ENCODE data around the gene MYO18B. TPM values are rescaled to one million over a fixed set of nuclear protein-coding genes. Genes with fewer than 3 reads are reported as not detected.

Gene MYO18B
- total and polyA plus RNA-seq, 7 experiments from 2014 or later = 0.22 to 0.97 (median 0.42) TPM; not detected in 2

DNA sequence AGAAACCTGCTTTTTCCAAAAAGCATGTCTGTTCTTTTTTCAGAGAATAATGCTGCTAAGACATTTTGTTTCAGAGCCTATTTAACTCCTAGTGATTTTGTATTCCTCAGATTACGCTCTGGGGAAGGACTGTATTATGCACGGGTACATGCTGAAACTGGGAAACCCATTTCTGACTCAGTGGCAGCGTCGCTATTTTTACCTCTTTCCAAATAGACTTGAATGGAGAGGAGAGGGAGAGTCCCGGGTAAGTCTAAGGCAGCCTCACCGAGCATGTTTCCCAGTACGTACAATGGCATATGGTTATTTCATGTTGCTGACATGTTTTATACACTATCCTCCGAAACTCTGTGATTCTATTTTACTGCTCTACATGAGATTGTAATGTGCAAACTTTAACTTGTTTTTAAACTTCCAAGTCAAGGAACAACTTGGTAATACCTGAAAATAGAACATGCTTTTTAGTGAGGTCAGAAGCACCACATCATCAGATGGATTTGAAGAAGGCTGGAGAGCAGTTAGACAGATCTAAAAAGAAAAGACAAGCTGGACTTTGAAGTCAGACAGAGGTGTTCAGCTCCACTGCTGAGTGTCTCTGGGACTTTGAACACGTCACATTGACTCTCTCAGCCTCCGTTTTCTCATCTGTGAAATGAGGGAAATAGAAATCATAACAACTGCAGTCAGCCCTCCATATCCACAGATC lies 23.7 kb upstream of the MYO18B start:
- DNase-seq = no peak
- H3K9me3 Mint-ChIP-seq = no peaks in the 10 kb centered on the region
- Histone ChIP-seq H3K4me1 (ENCODE audit: control insufficient read depth in 2 of 2, insufficient read depth in 2 of 2, low read length in 2 of 2) (no peaks in the 10 kb centered on the region), H3K36me3 (ENCODE audit: control insufficient read depth in 2 of 3, insufficient read depth in 3 of 3, low read length in 3 of 3) (no peaks in the 10 kb centered on the region), H3K9me3 (ENCODE audit: control insufficient read depth in 2 of 3, low read length in 3 of 3) (no peaks in the 10 kb centered on the region), H3K27ac (ENCODE audit: low read depth, low read length) (no peak overlapping the region), H3K27me3 (ENCODE audit: control insufficient read depth in 2 of 2, insufficient read depth in 2 of 2, low read length in 2 of 2) (no peaks in the 10 kb centered on the region), H3K4me3 (ENCODE audit: low read length) (no peak overlapping the region)
- H3K4me3 Mint-ChIP-seq = no peak overlapping the region
- H3K36me3 Mint-ChIP-seq = peaks cover 0 to 43% (median 4%) of the 10 kb centered on the region in 5 donors
- intact Hi-C loops (cut with micrococcal nuclease) = no loop called here
- ChIA-PET POLR2A (no interaction called here), CTCF (no interaction called here)
- peaks cover 0 to 27% (median 0%) of the 10 kb centered on the region in 7 donors for H3K4me1 Mint-ChIP-seq
- ATAC-seq = no peak
- no peaks in the 10 kb centered on the region for H3K27me3 Mint-ChIP-seq
- H3K27ac Mint-ChIP-seq = no peak overlapping the region

DNA sequence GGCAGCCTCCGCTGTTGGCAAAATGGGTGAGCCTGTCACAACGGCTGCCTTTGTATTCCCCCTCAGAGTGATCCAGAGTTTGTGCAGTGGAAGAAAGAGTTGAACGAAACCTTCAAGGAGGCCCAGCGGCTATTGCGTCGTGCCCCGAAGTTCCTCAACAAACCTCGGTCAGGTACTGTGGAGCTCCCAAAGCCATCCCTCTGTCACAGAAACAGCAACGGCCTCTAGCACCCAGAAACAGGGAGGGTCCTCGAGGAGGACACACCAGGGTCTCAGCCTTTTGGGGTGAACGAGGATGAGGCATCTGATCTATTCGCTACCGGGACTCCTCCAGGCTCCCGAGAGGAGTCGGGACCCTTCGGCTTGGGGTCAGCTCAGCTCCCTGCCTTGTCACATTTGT lies 19.8 kb upstream of the MYO18B start:
- H3K4me1 ChIP-seq (ENCODE audit: control insufficient read depth in 2 of 2, insufficient read depth in 2 of 2, low read length in 2 of 2) = no peaks in the 10 kb centered on the region
- no peak for ATAC-seq
- Mint-ChIP-seq H3K27me3 (peaks cover 0 to 3% (median 0%) of the 10 kb centered on the region in 5 donors), H3K4me1 (peaks cover 0 to 28% (median 0%) of the 10 kb centered on the region in 7 donors), H3K4me3 (no peak overlapping the region), H3K36me3 (peaks cover 0 to 33% (median 0%) of the 10 kb centered on the region in 5 donors), H3K9me3 (no peaks in the 10 kb centered on the region), H3K27ac (no peak overlapping the region)
- POLR2A ChIA-PET = no interaction called here
- intact Hi-C loops (cut with micrococcal nuclease) = no loop called here
- no peak overlapping the region for H3K4me3 ChIP-seq (ENCODE audit: low read length)
- H3K9me3 ChIP-seq (ENCODE audit: control insufficient read depth in 2 of 3, low read length in 3 of 3) = no peaks in the 10 kb centered on the region
- no peak for DNase-seq
- H3K27ac ChIP-seq (ENCODE audit: low read depth, low read length) = no peak overlapping the region
- H3K27me3 ChIP-seq (ENCODE audit: control insufficient read depth in 2 of 2, insufficient read depth in 2 of 2, low read length in 2 of 2) = no peaks in the 10 kb centered on the region
- no peaks in the 10 kb centered on the region for H3K36me3 ChIP-seq (ENCODE audit: control insufficient read depth in 2 of 3, insufficient read depth in 3 of 3, low read length in 3 of 3)
- CTCF ChIA-PET = no interaction called here

DNA sequence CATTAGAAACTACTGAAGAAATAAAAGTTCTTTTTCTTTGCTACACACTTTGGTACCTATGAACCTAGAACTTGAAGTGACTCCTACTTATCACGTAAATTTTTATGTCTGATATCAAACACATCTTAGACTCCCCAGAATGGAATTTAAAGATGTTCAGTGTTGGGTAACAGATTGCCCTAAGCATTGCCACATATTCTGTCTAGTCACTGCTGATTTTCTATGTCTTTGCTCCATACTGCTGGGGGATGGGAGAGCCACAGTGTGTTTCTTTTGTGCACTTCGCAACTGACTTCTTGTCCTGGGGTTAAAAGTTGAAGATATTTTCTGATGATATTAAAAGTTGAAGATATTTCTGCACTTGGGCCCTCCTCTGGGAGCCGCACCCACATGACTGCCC lies 19.4 kb upstream of the MYO18B start:
- Histone ChIP-seq H3K27me3 (ENCODE audit: control insufficient read depth in 2 of 2, insufficient read depth in 2 of 2, low read length in 2 of 2) (no peaks in the 10 kb centered on the region), H3K27ac (ENCODE audit: low read depth, low read length) (no peak overlapping the region), H3K9me3 (ENCODE audit: control insufficient read depth in 2 of 3, low read length in 3 of 3) (no peaks in the 10 kb centered on the region), H3K36me3 (ENCODE audit: control insufficient read depth in 2 of 3, insufficient read depth in 3 of 3, low read length in 3 of 3) (no peaks in the 10 kb centered on the region), H3K4me1 (ENCODE audit: control insufficient read depth in 2 of 2, insufficient read depth in 2 of 2, low read length in 2 of 2) (no peaks in the 10 kb centered on the region), H3K4me3 (ENCODE audit: low read length) (no peak overlapping the region)
- Mint-ChIP-seq H3K9me3 (no peaks in the 10 kb centered on the region), H3K4me1 (peaks cover 0 to 24% (median 0%) of the 10 kb centered on the region in 7 donors), H3K27me3 (peaks cover 0 to 3% (median 0%) of the 10 kb centered on the region in 5 donors), H3K4me3 (no peak overlapping the region), H3K27ac (no peak overlapping the region), H3K36me3 (peaks cover 0 to 30% (median 0%) of the 10 kb centered on the region in 5 donors)
- ATAC-seq (no peak), DNase-seq (no peak)
- ChIA-PET POLR2A (no interaction called here), CTCF (no interaction called here)
- intact Hi-C loops (cut with micrococcal nuclease) = no loop called here

DNA sequence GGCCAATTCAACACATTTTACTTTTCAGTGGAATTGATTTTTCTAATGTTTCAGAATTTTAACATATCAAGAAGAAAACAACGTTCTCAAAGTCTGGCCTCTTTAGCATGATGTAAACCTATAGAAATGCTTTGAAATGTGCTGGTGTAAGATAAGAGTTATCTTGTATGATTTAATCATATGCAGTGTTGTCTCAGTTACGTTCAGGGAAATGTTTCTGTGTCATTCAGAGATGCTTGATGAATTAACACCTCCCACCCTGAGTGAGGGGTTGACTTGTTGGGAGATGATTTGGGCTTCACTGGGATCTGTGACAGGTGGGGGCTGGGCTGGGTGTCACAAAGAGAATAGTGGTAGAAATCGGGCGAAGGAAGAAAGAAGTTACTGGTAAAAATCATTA lies 15.7 kb upstream of the MYO18B start:
- Mint-ChIP-seq H3K9me3 (no peaks in the 10 kb centered on the region), H3K27ac (peak overlapping the region in 1 of 9 donors; percentile 78), H3K4me1 (peaks cover 0 to 32% (median 0%) of the 10 kb centered on the region in 7 donors), H3K36me3 (peaks cover 0 to 31% (median 0%) of the 10 kb centered on the region in 5 donors), H3K27me3 (peaks cover 0 to 3% (median 0%) of the 10 kb centered on the region in 5 donors), H3K4me3 (peak overlapping the region in 1 of 10 donors; percentile 33)
- Histone ChIP-seq H3K4me1 (ENCODE audit: control insufficient read depth in 2 of 2, insufficient read depth in 2 of 2, low read length in 2 of 2) (no peaks in the 10 kb centered on the region), H3K9me3 (ENCODE audit: control insufficient read depth in 2 of 3, low read length in 3 of 3) (no peaks in the 10 kb centered on the region), H3K27me3 (ENCODE audit: control insufficient read depth in 2 of 2, insufficient read depth in 2 of 2, low read length in 2 of 2) (no peaks in the 10 kb centered on the region), H3K27ac (ENCODE audit: low read depth, low read length) (no peak overlapping the region), H3K36me3 (ENCODE audit: control insufficient read depth in 2 of 3, insufficient read depth in 3 of 3, low read length in 3 of 3) (no peaks in the 10 kb centered on the region), H3K4me3 (ENCODE audit: low read length) (no peak overlapping the region)
- POLR2A ChIA-PET = no interaction called here
- DNase-seq (no peak), ATAC-seq (no peak)
- intact Hi-C loops (cut with micrococcal nuclease) = no loop called here
- CTCF ChIA-PET = interaction anchor here (0.8 kb wide), 1 partner anchor 28 kb away, joined by 3 read pairs; no protein-coding TSS in a partner anchor

DNA sequence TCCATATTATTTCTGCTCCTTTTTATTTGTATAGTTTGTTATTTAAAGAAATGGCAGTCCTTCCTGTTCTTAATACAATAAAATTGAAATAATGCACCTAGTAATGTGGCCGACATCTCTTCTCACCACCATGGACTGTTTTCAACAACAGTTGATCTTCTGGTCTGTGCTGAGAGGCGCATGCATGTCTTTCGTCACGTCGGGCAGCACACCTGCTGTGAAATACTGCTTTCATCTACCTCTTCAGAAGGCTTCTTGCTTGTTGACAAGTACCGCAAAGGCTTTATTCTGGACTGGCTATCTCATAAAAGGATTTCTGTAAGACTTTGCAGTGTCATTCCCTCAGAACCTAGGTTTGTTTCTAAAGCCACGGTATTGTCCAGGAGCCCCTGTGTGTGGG lies 13.9 kb upstream of the MYO18B start:
- Mint-ChIP-seq H3K36me3 (peaks cover 0 to 33% (median 0%) of the 10 kb centered on the region in 5 donors), H3K27ac (no peak overlapping the region), H3K27me3 (peaks cover 0 to 3% (median 0%) of the 10 kb centered on the region in 5 donors), H3K9me3 (peaks cover 0 to 3% (median 0%) of the 10 kb centered on the region in 11 donors), H3K4me3 (no peak overlapping the region), H3K4me1 (peaks cover 0 to 39% (median 0%) of the 10 kb centered on the region in 7 donors)
- H3K27ac ChIP-seq (ENCODE audit: low read depth, low read length) = no peak overlapping the region
- no peaks in the 10 kb centered on the region for H3K36me3 ChIP-seq (ENCODE audit: control insufficient read depth in 2 of 3, insufficient read depth in 3 of 3, low read length in 3 of 3)
- ATAC-seq = no peak
- H3K4me3 ChIP-seq (ENCODE audit: low read length) = no peak overlapping the region
- no peaks in the 10 kb centered on the region for H3K9me3 ChIP-seq (ENCODE audit: control insufficient read depth in 2 of 3, low read length in 3 of 3)
- H3K4me1 ChIP-seq (ENCODE audit: control insufficient read depth in 2 of 2, insufficient read depth in 2 of 2, low read length in 2 of 2) = no peaks in the 10 kb centered on the region
- ChIA-PET CTCF (no interaction called here), POLR2A (no interaction called here)
- no peak for DNase-seq
- no peaks in the 10 kb centered on the region for H3K27me3 ChIP-seq (ENCODE audit: control insufficient read depth in 2 of 2, insufficient read depth in 2 of 2, low read length in 2 of 2)
- intact Hi-C loops (cut with micrococcal nuclease) = no loop called here

DNA sequence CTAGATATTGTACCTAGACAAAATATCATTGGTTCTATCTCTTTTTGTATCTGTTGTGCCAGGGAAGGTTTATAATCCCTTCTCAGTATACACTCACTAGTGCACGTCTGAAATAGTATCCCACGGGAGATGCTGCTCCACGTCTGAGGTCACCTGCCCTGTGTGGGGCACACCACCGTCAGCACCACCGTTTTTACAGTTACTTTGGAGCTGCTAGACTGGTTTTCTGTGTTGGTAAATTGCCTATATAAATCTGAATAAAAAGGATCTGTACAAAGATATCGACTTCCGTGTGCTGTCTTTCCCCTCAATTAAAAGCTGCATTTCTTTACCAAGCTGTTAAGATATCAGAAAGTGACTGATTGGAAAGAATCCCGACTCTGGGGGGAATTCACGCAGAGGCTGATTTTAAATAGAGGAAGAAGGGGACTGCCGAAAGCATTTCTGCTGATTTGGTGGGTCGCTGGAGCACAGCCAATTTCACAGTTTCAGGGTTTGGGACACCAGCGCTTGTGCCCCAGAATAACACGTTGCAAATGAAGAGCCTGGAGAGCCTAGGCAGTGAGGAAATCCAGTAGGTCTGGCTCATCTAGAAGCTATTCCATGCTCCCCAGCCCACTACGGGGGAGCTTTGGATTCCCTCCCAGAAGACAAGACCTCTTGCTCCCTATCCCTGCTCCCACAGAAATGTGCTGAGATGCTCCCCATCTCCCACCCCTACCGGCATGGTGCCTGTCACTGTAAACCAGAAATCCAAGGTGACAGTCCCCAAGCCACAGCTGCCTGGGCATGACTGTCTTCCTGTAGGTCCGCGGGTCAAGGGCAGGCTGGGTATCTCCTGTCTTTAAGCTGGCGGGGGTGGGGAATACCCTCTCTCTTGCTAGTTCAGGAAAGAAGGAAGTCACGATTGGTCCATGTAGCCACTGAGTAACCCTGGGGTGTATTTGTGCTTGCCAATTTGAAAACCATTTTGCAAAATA lies 12.7 kb upstream of the MYO18B start:
- Mint-ChIP-seq H3K27me3 (peaks cover 0 to 3% (median 0%) of the 10 kb centered on the region in 5 donors), H3K9me3 (peaks cover 0 to 7% (median 0%) of the 10 kb centered on the region in 11 donors), H3K4me3 (no peak overlapping the region), H3K27ac (peak overlapping the region in 1 of 9 donors; percentile 34), H3K36me3 (peaks cover 0 to 33% (median 0%) of the 10 kb centered on the region in 5 donors), H3K4me1 (peaks cover 0 to 45% (median 0%) of the 10 kb centered on the region in 7 donors)
- no peak overlapping the region for H3K27ac ChIP-seq (ENCODE audit: low read depth, low read length)
- intact Hi-C loops (cut with micrococcal nuclease) = no loop called here
- H3K9me3 ChIP-seq (ENCODE audit: control insufficient read depth in 2 of 3, low read length in 3 of 3) = no peaks in the 10 kb centered on the region
- ATAC-seq (no peak), DNase-seq (peak in 1 of 9 donors; percentile 17)
- ChIA-PET POLR2A (no interaction called here), CTCF (no interaction called here)
- H3K36me3 ChIP-seq (ENCODE audit: control insufficient read depth in 2 of 3, insufficient read depth in 3 of 3, low read length in 3 of 3) = no peaks in the 10 kb centered on the region
- H3K4me3 ChIP-seq (ENCODE audit: low read length) = no peak overlapping the region
- no peaks in the 10 kb centered on the region for H3K4me1 ChIP-seq (ENCODE audit: control insufficient read depth in 2 of 2, insufficient read depth in 2 of 2, low read length in 2 of 2)
- no peaks in the 10 kb centered on the region for H3K27me3 ChIP-seq (ENCODE audit: control insufficient read depth in 2 of 2, insufficient read depth in 2 of 2, low read length in 2 of 2)
